Stimulated activated memory B cell treated with anti-CD40 and anti-IgM and Interleukin-4, amounts not matched to agents 10 μg/mL and 1 μg/mL and 100 μg/mL, for 72 hours (primary cell): ENCODE measurements around the gene MUC5B.

Experiments used
- ATAC-seq: fragments of 150-1000 bp; cut with Tn5 transposase; 2 replicates; pipeline ENCODE4 v1.10.0; 2021
- H3K27ac Mint-ChIP-seq: one replicate; pipeline ENCODE4 v1.8.0; 2022; ENCODE audit warnings: mild to moderate bottlenecking, mixed read lengths
- H3K27me3 Mint-ChIP-seq: one replicate; pipeline ENCODE4 v1.8.0; 2022; ENCODE audit warnings: mixed read lengths
- H3K36me3 Mint-ChIP-seq: one replicate; pipeline ENCODE4 v1.8.0; 2022; ENCODE audit warnings: mixed read lengths
- H3K4me1 Mint-ChIP-seq: one replicate; pipeline ENCODE4 v1.8.0; 2022; ENCODE audit warnings: mixed read lengths
- H3K4me3 Mint-ChIP-seq: one replicate; pipeline ENCODE4 v1.8.0; 2022; ENCODE audit warnings: mild to moderate bottlenecking, moderate library complexity, mixed read lengths
- H3K9me3 Mint-ChIP-seq: one replicate; pipeline ENCODE4 v1.8.0; 2022; ENCODE audit warnings: mixed read lengths

MUC5B gene

GRCh38 chr11:1230456-1231395, 7.9 kb downstream of the MUC5B start:
- H3K9me3 Mint-ChIP-seq, result no peaks in the 10 kb centered on the region
- no peak overlapping the region for H3K4me3 Mint-ChIP-seq
- no peak for ATAC-seq
- no peak overlapping the region for H3K27ac Mint-ChIP-seq
- no peaks in the 10 kb centered on the region for H3K36me3 Mint-ChIP-seq
- peaks cover 13% of the 10 kb centered on the region for H3K27me3 Mint-ChIP-seq
- H3K4me1 Mint-ChIP-seq, result no peaks in the 10 kb centered on the region

GRCh38 chr11:1231396-1232020, 8.6 kb downstream of the MUC5B start:
- ATAC-seq, result no peak
- H3K4me1 Mint-ChIP-seq, result no peaks in the 10 kb centered on the region
- no peak overlapping the region for H3K27ac Mint-ChIP-seq
- H3K27me3 Mint-ChIP-seq, result peaks cover 13% of the 10 kb centered on the region
- H3K9me3 Mint-ChIP-seq, result no peaks in the 10 kb centered on the region
- no peaks in the 10 kb centered on the region for H3K36me3 Mint-ChIP-seq
- no peak overlapping the region for H3K4me3 Mint-ChIP-seq

GRCh38 chr11:1232021-1232882, 9.4 kb downstream of the MUC5B start:
- no peaks in the 10 kb centered on the region for H3K4me1 Mint-ChIP-seq
- H3K9me3 Mint-ChIP-seq, result no peaks in the 10 kb centered on the region
- no peak overlapping the region for H3K27ac Mint-ChIP-seq
- peaks cover 13% of the 10 kb centered on the region for H3K27me3 Mint-ChIP-seq
- H3K36me3 Mint-ChIP-seq, result no peaks in the 10 kb centered on the region
- ATAC-seq, result no peak
- no peak overlapping the region for H3K4me3 Mint-ChIP-seq

- ATAC-seq, result no peak
- no peaks in the 10 kb centered on the region for H3K4me1 Mint-ChIP-seq
- no peak overlapping the region for H3K27ac Mint-ChIP-seq
- H3K27me3 Mint-ChIP-seq, result peaks cover 13% of the 10 kb centered on the region
- no peak overlapping the region for H3K4me3 Mint-ChIP-seq
- H3K9me3 Mint-ChIP-seq, result no peaks in the 10 kb centered on the region
- no peaks in the 10 kb centered on the region for H3K36me3 Mint-ChIP-seq
These were observed 10.0 kb downstream of the MUC5B start for GRCh38 chr11:1232883-1233321.

GRCh38 chr11:1233351-1234053, 10.6 kb downstream of the MUC5B start:
- Mint-ChIP-seq H3K27ac (no peak overlapping the region), H3K9me3 (no peaks in the 10 kb centered on the region), H3K27me3 (peaks cover 13% of the 10 kb centered on the region), H3K4me3 (no peak overlapping the region), H3K36me3 (no peaks in the 10 kb centered on the region), H3K4me1 (no peaks in the 10 kb centered on the region)
- peak; percentile 14 for ATAC-seq

GRCh38 chr11:1234054-1234720, 11.3 kb downstream of the MUC5B start:
- no peaks in the 10 kb centered on the region for H3K4me1 Mint-ChIP-seq
- no peak for ATAC-seq
- no peaks in the 10 kb centered on the region for H3K9me3 Mint-ChIP-seq
- H3K27me3 Mint-ChIP-seq, result peaks cover 13% of the 10 kb centered on the region
- H3K27ac Mint-ChIP-seq, result no peak overlapping the region
- H3K4me3 Mint-ChIP-seq, result no peak overlapping the region
- no peaks in the 10 kb centered on the region for H3K36me3 Mint-ChIP-seq

- ATAC-seq, result no peak
- Mint-ChIP-seq H3K27ac (no peak overlapping the region), H3K27me3 (peaks cover 12% of the 10 kb centered on the region), H3K9me3 (no peaks in the 10 kb centered on the region), H3K4me3 (no peak overlapping the region), H3K36me3 (no peaks in the 10 kb centered on the region), H3K4me1 (no peaks in the 10 kb centered on the region)
These were observed 12.0 kb downstream of the MUC5B start for GRCh38 chr11:1234771-1235305.

- H3K4me3 Mint-ChIP-seq, result no peak overlapping the region
- no peak overlapping the region for H3K27ac Mint-ChIP-seq
- no peaks in the 10 kb centered on the region for H3K4me1 Mint-ChIP-seq
- H3K27me3 Mint-ChIP-seq, result peaks cover 7% of the 10 kb centered on the region
- no peaks in the 10 kb centered on the region for H3K9me3 Mint-ChIP-seq
- no peaks in the 10 kb centered on the region for H3K36me3 Mint-ChIP-seq
- no peak for ATAC-seq
These were observed 12.5 kb downstream of the MUC5B start for GRCh38 chr11:1235306-1235900.

- H3K27me3 Mint-ChIP-seq, result peaks cover 2% of the 10 kb centered on the region
These were observed 13.0 kb downstream of the MUC5B start for GRCh38 chr11:1235901-1236315.

GRCh38 chr11:1236316-1237127, 13.7 kb downstream of the MUC5B start:
- no peaks in the 10 kb centered on the region for H3K36me3 Mint-ChIP-seq
- no peak for ATAC-seq
- no peaks in the 10 kb centered on the region for H3K9me3 Mint-ChIP-seq
- H3K27ac Mint-ChIP-seq, result no peak overlapping the region
- no peak overlapping the region for H3K4me3 Mint-ChIP-seq
- H3K4me1 Mint-ChIP-seq, result no peaks in the 10 kb centered on the region
- H3K27me3 Mint-ChIP-seq, result no peaks in the 10 kb centered on the region

More at GRCh38 chr11:1235901-1236315, 13.0 kb downstream of the MUC5B start:
- Mint-ChIP-seq H3K36me3 (no peaks in the 10 kb centered on the region), H3K27ac (no peak overlapping the region), H3K4me1 (no peaks in the 10 kb centered on the region), H3K9me3 (no peaks in the 10 kb centered on the region), H3K4me3 (no peak overlapping the region)
- no peak for ATAC-seq

GRCh38 chr11:1237128-1237580, 14.3 kb downstream of the MUC5B start:
- no peak overlapping the region for H3K4me3 Mint-ChIP-seq

GRCh38 chr11:1237851-1238250, 15.0 kb downstream of the MUC5B start:
- Mint-ChIP-seq H3K27ac (no peak overlapping the region), H3K36me3 (no peaks in the 10 kb centered on the region), H3K4me1 (no peaks in the 10 kb centered on the region), H3K9me3 (peaks cover 3% of the 10 kb centered on the region), H3K27me3 (no peaks in the 10 kb centered on the region), H3K4me3 (no peak overlapping the region)
- ATAC-seq, result no peak

More at GRCh38 chr11:1237128-1237580, 14.3 kb downstream of the MUC5B start:
- Mint-ChIP-seq H3K27me3 (no peaks in the 10 kb centered on the region), H3K9me3 (no peaks in the 10 kb centered on the region), H3K4me1 (no peaks in the 10 kb centered on the region), H3K36me3 (no peaks in the 10 kb centered on the region), H3K27ac (no peak overlapping the region)
- ATAC-seq, result no peak
